DOHH2 (cell line): Measurements from ENCODE around the gene C5.

Experiments used
- H3F3A ChIP-seq: fragments of 200-600 bp; sonication (generic), shearing (Covaris generic); 2 replicates; pipeline ENCODE4 v1.6.0; 2016; ENCODE audit warnings: antibody characterized with exemption, mild to moderate bottlenecking; ENCODE audit not compliant: control insufficient read depth, insufficient read depth
- H3K27ac ChIP-seq: fragments of 200-600 bp; sonication (generic); 2 replicates; pipeline ENCODE4 v1.5.1; 2014; ENCODE audit warnings: low read depth, mild to moderate bottlenecking, low read length, moderate library complexity
- H3K27me3 ChIP-seq: fragments of 200-600 bp; sonication (generic); 2 replicates; pipeline ENCODE4 v1.6.1; 2014; ENCODE audit warnings: mild to moderate bottlenecking, low read length, mixed read lengths; ENCODE audit not compliant: control insufficient read depth
- H3K36me3 ChIP-seq: fragments of 200-600 bp; sonication (generic); 2 replicates; pipeline ENCODE4 v1.6.1; 2014; ENCODE audit warnings: mild to moderate bottlenecking, low read length, moderate library complexity, mixed read lengths; ENCODE audit not compliant: control insufficient read depth
- H3K4me1 ChIP-seq: fragments of 200-600 bp; sonication (generic); 2 replicates; pipeline ENCODE4 v1.6.1; 2014; ENCODE audit warnings: mild to moderate bottlenecking, low read length, mixed read lengths; ENCODE audit not compliant: control insufficient read depth
- H3K4me2 ChIP-seq: fragments of 200-600 bp; sonication (generic); 2 replicates; pipeline ENCODE4 v1.6.0; 2014; ENCODE audit warnings: mild to moderate bottlenecking, low read length, moderate library complexity
- H3K4me3 ChIP-seq: fragments of 200-600 bp; sonication (generic); 2 replicates; pipeline ENCODE4 v1.5.1; 2014; ENCODE audit warnings: mild to moderate bottlenecking, low read length, mixed read lengths
- H3K79me2 ChIP-seq: fragments of 200-600 bp; sonication (generic); 2 replicates; pipeline ENCODE4 v1.6.1; 2014; ENCODE audit warnings: mild to moderate bottlenecking, low read length, mixed read lengths; ENCODE audit not compliant: control insufficient read depth
- H3K9me2 ChIP-seq: fragments of 200-600 bp; sonication (generic); replicated peaks from 2 replicates; pipeline ENCODE4 v1.6.1; 2014; ENCODE audit warnings: mild to moderate bottlenecking, low read length, mixed read lengths; ENCODE audit not compliant: control insufficient read depth
- H3K9me3 ChIP-seq: fragments of 200-600 bp; sonication (generic); 2 replicates; pipeline ENCODE4 v1.6.1; 2014; ENCODE audit warnings: antibody characterized with exemption, low read length, mixed read lengths; ENCODE audit not compliant: control insufficient read depth, insufficient read depth
- H4K20me1 ChIP-seq: fragments of 200-600 bp; sonication (generic); 2 replicates; pipeline ENCODE4 v1.6.0; 2014; ENCODE audit warnings: low read depth, mild to moderate bottlenecking, antibody characterized with exemption, low read length, moderate library complexity; ENCODE audit not compliant: control insufficient read depth, insufficient read depth
- CTCF ChIP-seq: fragments of 200-600 bp; sonication (generic); IDR thresholded peaks from one replicate; pipeline ENCODE4 v1.5.1; 2014; ENCODE audit warnings: antibody characterized with exemption, mild to moderate bottlenecking, low read depth, low read length; ENCODE audit not compliant: poor library complexity, severe bottlenecking
- EZH2phosphoT487 ChIP-seq: fragments of 200-600 bp; sonication (generic); IDR thresholded peaks from 2 replicates; pipeline ENCODE4 v1.6.1; 2017; ENCODE audit warnings: borderline replicate concordance, mild to moderate bottlenecking, antibody characterized with exemption, low read length, moderate library complexity, mixed read lengths

Gene C5

GRCh38 chr9:121026260-121026691, 23.8 kb downstream of the C5 start:
- H3K27ac ChIP-seq: no peak overlapping the region
- no peaks in the 10 kb centered on the region for H3K9me3 ChIP-seq
- H3K4me2 ChIP-seq: no peak overlapping the region
- peaks cover 8% of the 10 kb centered on the region for H3K4me1 ChIP-seq
- no peaks in the 10 kb centered on the region for H3K27me3 ChIP-seq
- no peaks in the 10 kb centered on the region for H3K9me2 ChIP-seq
- no peaks in the 10 kb centered on the region for H4K20me1 ChIP-seq
- TF ChIP-seq EZH2phosphoT487 (no peak), CTCF (no peak)
- H3F3A ChIP-seq: peaks cover 8% of the 10 kb centered on the region
- no peaks in the 10 kb centered on the region for H3K36me3 ChIP-seq
- no peak overlapping the region for H3K4me3 ChIP-seq
- no peaks in the 10 kb centered on the region for H3K79me2 ChIP-seq

GRCh38 chr9:121024237-121024636, 25.8 kb downstream of the C5 start:
- Histone ChIP-seq H3K9me2 (no peaks in the 10 kb centered on the region), H3K27ac (no peak overlapping the region), H3K4me3 (no peak overlapping the region), H3K4me2 (no peak overlapping the region), H3K36me3 (no peaks in the 10 kb centered on the region), H3K79me2 (no peaks in the 10 kb centered on the region), H4K20me1 (no peaks in the 10 kb centered on the region), H3K27me3 (no peaks in the 10 kb centered on the region), H3K9me3 (no peaks in the 10 kb centered on the region), H3F3A (peaks cover 8% of the 10 kb centered on the region), H3K4me1 (peaks cover 10% of the 10 kb centered on the region)
- TF ChIP-seq CTCF (no peak), EZH2phosphoT487 (no peak)

GRCh38 chr9:121023064-121023463, 27.0 kb downstream of the C5 start:
- Histone ChIP-seq H3K4me1 (peaks cover 10% of the 10 kb centered on the region), H3K36me3 (no peaks in the 10 kb centered on the region), H3K79me2 (no peaks in the 10 kb centered on the region), H3K9me2 (no peaks in the 10 kb centered on the region), H3F3A (peaks cover 8% of the 10 kb centered on the region), H3K27ac (no peak overlapping the region), H4K20me1 (no peaks in the 10 kb centered on the region), H3K4me2 (no peak overlapping the region), H3K9me3 (no peaks in the 10 kb centered on the region), H3K27me3 (no peaks in the 10 kb centered on the region), H3K4me3 (no peak overlapping the region)
- TF ChIP-seq EZH2phosphoT487: no peak
- TF ChIP-seq CTCF: no peak

GRCh38 chr9:121021301-121021700, 28.8 kb downstream of the C5 start:
- peaks cover 10% of the 10 kb centered on the region for H3K4me1 ChIP-seq
- no peaks in the 10 kb centered on the region for H4K20me1 ChIP-seq
- peak overlapping the region; percentile 9; the same call in 1 of the 2 replicates for H3K4me2 ChIP-seq
- no peaks in the 10 kb centered on the region for H3K9me3 ChIP-seq
- H3F3A ChIP-seq: peaks cover 8% of the 10 kb centered on the region
- H3K79me2 ChIP-seq: no peaks in the 10 kb centered on the region
- no peaks in the 10 kb centered on the region for H3K36me3 ChIP-seq
- no peaks in the 10 kb centered on the region for H3K9me2 ChIP-seq
- no peak overlapping the region for H3K27ac ChIP-seq
- no peaks in the 10 kb centered on the region for H3K27me3 ChIP-seq
- TF ChIP-seq EZH2phosphoT487: no peak
- TF ChIP-seq CTCF: no peak
- H3K4me3 ChIP-seq: no peak overlapping the region
